H1 (cell line): Measurements from ENCODE around the gene PRKN. TPM values are rescaled to one million over a fixed set of nuclear protein-coding genes. Genes with fewer than 3 reads are reported as not detected.

Source experiments
- CTCF ChIA-PET: fragments of 300-600 bp; sonication (Branson Sonifier 250); formaldehyde crosslinking; loops from one replicate; lab custom pipeline; 2021; ENCODE audit not compliant: partially characterized antibody; lab: Charles Lee
- POLR2A ChIA-PET: fragments of 300-600 bp; sonication (Branson Sonifier 250); formaldehyde crosslinking; loops from one replicate; lab custom pipeline; 2021; ENCODE audit warnings: inconsistent platforms; ENCODE audit not compliant: partially characterized antibody; lab: Charles Lee
- DNase-seq, 2 experiments: peaks; one replicate each; pipeline versions ENCODE4 v3.0.0 to v3.0.0-alpha.2; 2010 to 2022; ENCODE audit warnings: low spot score in 2 of 2, low read depth in 1 of 2, mixed read lengths in 1 of 2
- FAIRE-seq: peaks from 2 replicates; lab custom pipeline; 2011; peaks lifted over from hg19 to GRCh38; lab: Jason Lieb, UNC
- H2AFZ ChIP-seq: 2 replicates; pipeline ENCODE4 v1.8.1; 2012; ENCODE audit warnings: low read length, inconsistent platforms
- H2AK5ac ChIP-seq: 2 replicates; pipeline ENCODE4 v1.6.1; 2013; ENCODE audit warnings: low read depth, low read length
- H2BK120ac ChIP-seq: replicated peaks from 2 replicates; pipeline ENCODE3; 2013; ENCODE audit warnings: low read depth, low read length, inconsistent platforms
- H2BK12ac ChIP-seq: 2 replicates; pipeline ENCODE4 v1.6.1; 2013; ENCODE audit warnings: low read depth, low read length
- H2BK15ac ChIP-seq: 2 replicates; pipeline ENCODE4 v1.6.1; 2013; ENCODE audit warnings: low read length
- H2BK20ac ChIP-seq: 2 replicates; pipeline ENCODE4 v1.6.1; 2013; ENCODE audit warnings: low read length
- H2BK5ac ChIP-seq: 2 replicates; pipeline ENCODE4 v1.6.1; 2013; ENCODE audit warnings: low read depth, low read length
- H3K14ac ChIP-seq: 2 replicates; pipeline ENCODE4 v1.6.1; 2013; ENCODE audit warnings: inconsistent platforms; ENCODE audit not compliant: insufficient read length
- H3K18ac ChIP-seq: 2 replicates; pipeline ENCODE4 v1.6.1; 2013; ENCODE audit warnings: low read length; ENCODE audit errors: extremely low read depth
- H3K23ac ChIP-seq: 2 replicates; pipeline ENCODE4 v1.6.1; 2013; ENCODE audit warnings: inconsistent platforms; ENCODE audit not compliant: insufficient read length
- H3K23me2 ChIP-seq: 2 replicates; pipeline ENCODE4 v1.6.1; 2013; ENCODE audit warnings: low read depth, low read length
- H3K27ac ChIP-seq: 2 replicates; pipeline ENCODE4 v1.6.1; 2011; ENCODE audit warnings: low read depth, low read length, inconsistent platforms
- H3K27me3 ChIP-seq, 4 experiments: replicated peaks in 1 of 4; 1 replicate in 1 of 4; 2 replicates in 3 of 4; pipeline versions ENCODE4 v1.6.1 to v1.8.1; 2011 to 2013; ENCODE audit warnings: low read length in 3 of 4, mild to moderate bottlenecking in 3 of 4, inconsistent platforms in 2 of 4, mixed read lengths in 2 of 4, moderate library complexity in 1 of 4; ENCODE audit not compliant: control insufficient read depth in 3 of 4, insufficient read depth in 3 of 4; ENCODE audit errors: extremely low read depth in 1 of 4
- H3K36me3 ChIP-seq, 4 experiments: 2 replicates each; pipeline versions ENCODE4 v1.6.1 to v1.8.1; 2011 to 2013; ENCODE audit warnings: mild to moderate bottlenecking in 4 of 4, low read length in 3 of 4, moderate library complexity in 2 of 4, control low read depth in 1 of 4, inconsistent platforms in 1 of 4; ENCODE audit not compliant: insufficient read depth in 4 of 4, control insufficient read depth in 2 of 4
- H3K4ac ChIP-seq: replicated peaks from 2 replicates; pipeline ENCODE3; 2013; ENCODE audit warnings: low read length, low read depth, mixed read lengths, inconsistent platforms; ENCODE audit not compliant: insufficient read length
- H3K4me1 ChIP-seq, 4 experiments: replicated peaks in 1 of 4; 1 replicate in 1 of 4; 2 replicates in 3 of 4; pipeline versions ENCODE4 v1.6.1 to v1.8.1; 2011 to 2013; ENCODE audit warnings: low read length in 3 of 4, inconsistent platforms in 2 of 4, mixed read lengths in 1 of 4; ENCODE audit not compliant: insufficient read depth in 4 of 4, control insufficient read depth in 3 of 4
- H3K4me2 ChIP-seq, 2 experiments: 2 replicates each; pipeline versions ENCODE4 v1.6.1 to v1.8.1; 2011 to 2013; ENCODE audit warnings: low read depth in 2 of 2, low read length in 2 of 2, control low read depth in 1 of 2, inconsistent platforms in 1 of 2, mild to moderate bottlenecking in 1 of 2; ENCODE audit not compliant: insufficient read depth in 1 of 2
- H3K4me3 ChIP-seq, 4 experiments: fragments of 200-600, 300-600 bp in 1 of 4; sonication (generic), shearing (Covaris generic), sonication (Bioruptor Twin) in 1 of 4; 2 replicates each; pipeline versions ENCODE4 v1.5.1 to v1.8.1; 2011 to 2016; ENCODE audit warnings: low read length in 4 of 4, low read depth in 3 of 4, control low read depth in 2 of 4, inconsistent platforms in 2 of 4, mild to moderate bottlenecking in 2 of 4, mixed read lengths in 1 of 4, moderate library complexity in 1 of 4; ENCODE audit not compliant: insufficient read depth in 2 of 4; ENCODE audit errors: extremely low read depth in 1 of 4
- H3K56ac ChIP-seq: replicated peaks from 2 replicates; pipeline ENCODE3; 2013; ENCODE audit warnings: low read depth, mild to moderate bottlenecking, mixed read lengths, low read length, inconsistent platforms; ENCODE audit not compliant: insufficient read length
- H3K79me1 ChIP-seq: 2 replicates; pipeline ENCODE4 v1.6.1; 2013; ENCODE audit warnings: low read depth, low read length, control low read depth
- H3K79me2 ChIP-seq, 2 experiments: 2 replicates each; pipeline versions ENCODE4 v1.6.1 to v1.8.1; 2012 to 2013; ENCODE audit warnings: low read length in 2 of 2, mild to moderate bottlenecking in 2 of 2, inconsistent platforms in 1 of 2; ENCODE audit not compliant: insufficient read depth in 2 of 2, control insufficient read depth in 1 of 2
- H3K9ac ChIP-seq, 4 experiments: replicated peaks in 1 of 4; 1 replicate in 1 of 4; 2 replicates in 3 of 4; pipeline versions ENCODE4 v1.6.1 to v1.8.1; 2011 to 2013; ENCODE audit warnings: low read depth in 3 of 4, low read length in 3 of 4, control low read depth in 2 of 4, mild to moderate bottlenecking in 2 of 4, moderate library complexity in 2 of 4, inconsistent platforms in 1 of 4; ENCODE audit errors: extremely low read depth in 1 of 4
- H3K9me3 ChIP-seq, 2 experiments: 2 replicates each; pipeline versions ENCODE4 v1.6.1 to v1.8.1; 2012 to 2013; ENCODE audit warnings: mild to moderate bottlenecking in 2 of 2, moderate library complexity in 2 of 2, control low read depth in 1 of 2, inconsistent platforms in 1 of 2, low read depth in 1 of 2, low read length in 1 of 2, mixed read lengths in 1 of 2; ENCODE audit not compliant: insufficient read depth in 2 of 2
- H4K20me1 ChIP-seq, 2 experiments: replicated peaks in 1 of 2; 2 replicates each; pipeline versions ENCODE3 to v1.8.1; 2011 to 2013; ENCODE audit warnings: inconsistent platforms in 2 of 2, low read length in 2 of 2, mild to moderate bottlenecking in 1 of 2; ENCODE audit not compliant: insufficient read depth in 2 of 2, control insufficient read depth in 1 of 2
- H4K5ac ChIP-seq: 2 replicates; pipeline ENCODE4 v1.6.1; 2013; ENCODE audit warnings: low read length, low read depth, mixed read lengths, inconsistent platforms; ENCODE audit not compliant: insufficient read length
- H4K8ac ChIP-seq: 2 replicates; pipeline ENCODE4 v1.8.0; 2013; ENCODE audit warnings: mild to moderate bottlenecking, moderate library complexity, low read length, inconsistent platforms; ENCODE audit not compliant: insufficient read depth; ENCODE audit errors: extremely low read depth
- H4K91ac ChIP-seq: replicated peaks from 2 replicates; pipeline ENCODE3; 2013; ENCODE audit warnings: low read length, mixed read lengths, inconsistent platforms; ENCODE audit not compliant: insufficient read length
- ATF3 ChIP-seq: IDR thresholded peaks from 2 replicates; pipeline ENCODE4 v1.6.1; 2011; ENCODE audit warnings: low read depth, mild to moderate bottlenecking, low read length; ENCODE audit not compliant: insufficient read depth
- CTBP2 ChIP-seq: IDR thresholded peaks from 2 replicates; pipeline ENCODE4 v1.7.0; 2011; ENCODE audit warnings: borderline replicate concordance, mild to moderate bottlenecking, moderate library complexity, mixed read lengths, low read length; ENCODE audit not compliant: insufficient read depth, insufficient read length
- RXRA ChIP-seq: IDR thresholded peaks from 2 replicates; pipeline ENCODE4 v1.6.1; 2011; ENCODE audit warnings: low read depth, mild to moderate bottlenecking, low read length, moderate library complexity; ENCODE audit not compliant: insufficient read depth
- WGBS, 2 experiments: shearing (Covaris generic) in 1 of 2; methylation state at CpG; one replicate each; pipeline versions ENCODE4 v1.1.6 to v1.1.7; 2013 to 2015; ENCODE audit warnings: low lambda C conversion rate in 2 of 2, mixed read lengths in 2 of 2, inconsistent platforms in 1 of 2, low coverage in 1 of 2, missing lambda C conversion rate in 1 of 2; ENCODE audit not compliant: insufficient replicate concordance in 2 of 2, insufficient coverage in 1 of 2, insufficient read length in 1 of 2; ENCODE audit errors: extremely low coverage in 1 of 2, missing lambda C conversion rate in 1 of 2; 5-methylcytosine and 5-hydroxymethylcytosine counted together
- polyA plus RNA-seq, 7 experiments: library from polyadenylated mRNA; depleted of rRNA in 3 of 7; stranded (reverse) in 5 of 7; unstranded in 2 of 7; fragments of >200 nt in 5 of 7; fragments of 200-250 nt in 2 of 7; gene quantifications; 1 replicate in 5 of 7; 2 replicates in 1 of 7; 4 replicates in 1 of 7; pipeline versions ENCODE4 v1.2.1 to v1.2.3, GENCODE V29; 2011 to 2013; ENCODE audit warnings: missing spikeins in 2 of 7, mixed read lengths in 2 of 7
- total RNA-seq: library from RNA; stranded (reverse); fragmentation: NEBNext Ultra II Directional; extraction: Animal tissue kit (Norgen Biotek cat#: 25700); gene quantifications from 2 replicates; pipeline ENCODE4 v1.2.1, GENCODE V29; 2021

Gene PRKN
- total and polyA plus RNA-seq, 2 of the 8 experiments (the other 6 are each of a cell fraction or from before 2014, with no cell fraction given): 0.13 to 0.29 TPM

GRCh38 chr6:162371121-162371520 lies 356.4 kb downstream of the PRKN start:
- Histone ChIP-seq H3K4me2 (no peak overlapping the region), H2AFZ (no peak overlapping the region), H2BK15ac (no peak overlapping the region), H3K4me1 (peaks cover 0 to 5% (median 0%) of the 10 kb centered on the region in 4 experiments; a peak in 2 of 7 replicates), H4K5ac (no peak overlapping the region), H4K8ac (no peak overlapping the region), H3K9me3 (no peaks in the 10 kb centered on the region), H3K79me2 (no peaks in the 10 kb centered on the region), H3K4ac (no peak overlapping the region), H3K4me3 (no peak overlapping the region), H2AK5ac (no peak overlapping the region; the same call in 1 of the 2 replicates), H3K79me1 (no peaks in the 10 kb centered on the region), H2BK20ac (no peak overlapping the region), H2BK12ac (no peak overlapping the region), H2BK120ac (no peak overlapping the region), H3K14ac (no peak overlapping the region), H3K18ac (no peak overlapping the region), H3K9ac (no peak overlapping the region), H3K27ac (no peak overlapping the region), H3K27me3 (no peaks in the 10 kb centered on the region), H3K36me3 (no peaks in the 10 kb centered on the region), H3K23me2 (no peaks in the 10 kb centered on the region), H2BK5ac (no peak overlapping the region), H3K56ac (no peak overlapping the region), H3K23ac (no peak overlapping the region), H4K91ac (no peak overlapping the region), H4K20me1 (no peaks in the 10 kb centered on the region)
- WGBS, 2 experiments: 90% methylated on average over 5 of the region's 5 CpGs; no CpG with 5 or more reads in 1 of the 2 experiments
- ChIA-PET CTCF (interaction anchor here (0.5 kb wide), 1 partner anchor 348 kb away, joined by 5 read pairs; no protein-coding TSS in a partner anchor), POLR2A (no interaction called here)
- FAIRE-seq: no peak
- DNase-seq: no peak
- TF ChIP-seq ATF3 (no peak), RXRA (no peak), CTBP2 (no peak)
